ENCODE data around the gene RPS5. TPM values are rescaled to one million over a fixed set of nuclear protein-coding genes. Genes with fewer than 3 reads are reported as not detected.

Gene RPS5
- total and polyA plus RNA-seq, 9 of the 15 experiments (the other 6 are each of a cell fraction or from before 2014, with no cell fraction given): 1,228 to 3,570 (median 2,484) TPM

DNA sequence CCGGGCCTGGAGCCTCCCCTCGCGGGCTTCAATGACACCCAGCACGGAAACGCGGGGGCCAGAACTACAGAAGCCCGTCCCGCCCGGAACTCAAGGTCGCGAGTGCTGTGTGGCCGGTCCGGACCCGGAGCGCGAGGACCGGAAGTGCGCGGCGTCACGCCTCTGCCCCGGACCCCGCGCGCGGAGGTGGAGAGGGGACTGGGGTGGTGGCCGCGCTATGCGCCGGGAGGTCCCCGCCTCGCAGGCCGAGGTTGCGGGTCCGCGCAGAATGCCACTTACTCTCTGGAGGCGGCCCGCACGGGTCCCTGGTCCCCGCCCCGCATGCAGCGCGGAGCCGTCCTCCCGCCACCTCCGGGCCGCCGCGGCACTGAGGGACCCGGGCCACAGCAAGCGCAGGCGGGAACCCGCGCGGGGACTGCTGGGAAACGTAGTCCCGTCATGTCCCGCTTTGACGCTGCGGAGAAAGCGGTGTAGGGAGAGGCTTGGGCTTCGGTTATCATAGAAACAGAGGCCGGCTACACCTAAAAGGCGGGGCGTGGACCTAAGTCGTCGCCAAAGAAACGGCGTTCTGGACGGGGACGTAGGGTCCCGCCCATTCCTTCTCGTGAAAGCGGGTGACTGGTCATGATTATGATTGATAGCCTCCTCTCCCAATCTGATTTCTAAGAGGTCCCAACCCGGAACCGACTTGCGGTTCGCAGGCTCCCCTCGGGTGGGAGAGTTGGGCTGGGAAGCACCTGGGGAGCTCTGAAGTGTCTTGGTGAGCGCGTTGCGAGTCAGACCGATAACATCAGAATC, 6.2 kb upstream of the RPS5 start, which contains the start of gene ZNF837 (continued):
- TF ChIP-seq, protein P1, sequence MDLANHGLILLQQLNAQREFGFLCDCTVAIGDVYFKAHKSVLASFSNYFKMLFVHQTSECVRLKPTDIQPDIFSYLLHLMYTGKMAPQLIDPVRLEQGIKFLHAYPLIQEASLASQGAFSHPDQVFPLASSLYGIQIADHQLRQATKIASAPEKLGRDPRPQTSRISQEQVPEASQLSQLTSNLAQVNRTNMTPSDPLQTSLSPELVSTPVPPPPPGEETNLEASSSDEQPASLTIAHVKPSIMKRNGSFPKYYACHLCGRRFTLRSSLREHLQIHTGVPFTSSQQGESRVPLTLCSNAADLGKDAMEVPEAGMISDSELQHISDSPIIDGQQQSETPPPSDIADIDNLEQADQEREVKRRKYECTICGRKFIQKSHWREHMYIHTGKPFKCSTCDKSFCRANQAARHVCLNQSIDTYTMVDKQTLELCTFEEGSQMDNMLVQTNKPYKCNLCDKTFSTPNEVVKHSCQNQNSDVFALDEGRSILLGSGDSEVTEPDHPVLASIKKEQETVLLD (IDR thresholded peaks at IDR 0.05): 0 out of 2 replicates have a peak, but pooled peaks have one; percentile 43
- TF ChIP-seq ZNF699 (CRISPR knock-in tag; IDR thresholded peaks at IDR 0.05; ENCODE audit: insufficient replicate concordance): no peak
- peak; percentile 70 for TF ChIP-seq NEUROD1 (IDR thresholded peaks at IDR 0.05; ENCODE audit: borderline replicate concordance, low read depth, low read length, partially characterized antibody)
- TF ChIP-seq ZC3H8 (IDR thresholded peaks at IDR 0.05): no peak
- TF ChIP-seq, protein P2, sequence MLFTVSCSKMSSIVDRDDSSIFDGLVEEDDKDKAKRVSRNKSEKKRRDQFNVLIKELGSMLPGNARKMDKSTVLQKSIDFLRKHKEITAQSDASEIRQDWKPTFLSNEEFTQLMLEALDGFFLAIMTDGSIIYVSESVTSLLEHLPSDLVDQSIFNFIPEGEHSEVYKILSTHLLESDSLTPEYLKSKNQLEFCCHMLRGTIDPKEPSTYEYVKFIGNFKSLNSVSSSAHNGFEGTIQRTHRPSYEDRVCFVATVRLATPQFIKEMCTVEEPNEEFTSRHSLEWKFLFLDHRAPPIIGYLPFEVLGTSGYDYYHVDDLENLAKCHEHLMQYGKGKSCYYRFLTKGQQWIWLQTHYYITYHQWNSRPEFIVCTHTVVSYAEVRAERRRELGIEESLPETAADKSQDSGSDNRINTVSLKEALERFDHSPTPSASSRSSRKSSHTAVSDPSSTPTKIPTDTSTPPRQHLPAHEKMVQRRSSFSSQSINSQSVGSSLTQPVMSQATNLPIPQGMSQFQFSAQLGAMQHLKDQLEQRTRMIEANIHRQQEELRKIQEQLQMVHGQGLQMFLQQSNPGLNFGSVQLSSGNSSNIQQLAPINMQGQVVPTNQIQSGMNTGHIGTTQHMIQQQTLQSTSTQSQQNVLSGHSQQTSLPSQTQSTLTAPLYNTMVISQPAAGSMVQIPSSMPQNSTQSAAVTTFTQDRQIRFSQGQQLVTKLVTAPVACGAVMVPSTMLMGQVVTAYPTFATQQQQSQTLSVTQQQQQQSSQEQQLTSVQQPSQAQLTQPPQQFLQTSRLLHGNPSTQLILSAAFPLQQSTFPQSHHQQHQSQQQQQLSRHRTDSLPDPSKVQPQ (CRISPR knock-in tag; IDR thresholded peaks at IDR 0.05; ENCODE audit: borderline replicate concordance): no peak
- TF ChIP-seq, protein P3, sequence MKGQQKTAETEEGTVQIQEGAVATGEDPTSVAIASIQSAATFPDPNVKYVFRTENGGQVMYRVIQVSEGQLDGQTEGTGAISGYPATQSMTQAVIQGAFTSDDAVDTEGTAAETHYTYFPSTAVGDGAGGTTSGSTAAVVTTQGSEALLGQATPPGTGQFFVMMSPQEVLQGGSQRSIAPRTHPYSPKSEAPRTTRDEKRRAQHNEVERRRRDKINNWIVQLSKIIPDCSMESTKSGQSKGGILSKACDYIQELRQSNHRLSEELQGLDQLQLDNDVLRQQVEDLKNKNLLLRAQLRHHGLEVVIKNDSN (CRISPR knock-in tag; IDR thresholded peaks at IDR 0.05): no peak
- TF ChIP-seq ZNF133 (CRISPR knock-in tag; IDR thresholded peaks at IDR 0.05): no peak
- no peak for TF ChIP-seq ZNF12 (CRISPR knock-in tag; IDR thresholded peaks at IDR 0.05)
- TF ChIP-seq ILK (tag; IDR thresholded peaks at IDR 0.05; ENCODE audit: borderline replicate concordance, low read depth): no peak
- TF ChIP-seq ARNT (IDR thresholded peaks at IDR 0.05): no peak
- TF ChIP-seq NELFE (IDR thresholded peaks at IDR 0.05; ENCODE audit: insufficient read depth, insufficient read length): no peak
- no peak for TF ChIP-seq WHSC1 (IDR thresholded peaks at IDR 0.05; ENCODE audit: low read length)
- no peak for TF ChIP-seq PURB (CRISPR knock-in tag; IDR thresholded peaks at IDR 0.05; ENCODE audit: low read depth)
- TF ChIP-seq, protein P4, sequence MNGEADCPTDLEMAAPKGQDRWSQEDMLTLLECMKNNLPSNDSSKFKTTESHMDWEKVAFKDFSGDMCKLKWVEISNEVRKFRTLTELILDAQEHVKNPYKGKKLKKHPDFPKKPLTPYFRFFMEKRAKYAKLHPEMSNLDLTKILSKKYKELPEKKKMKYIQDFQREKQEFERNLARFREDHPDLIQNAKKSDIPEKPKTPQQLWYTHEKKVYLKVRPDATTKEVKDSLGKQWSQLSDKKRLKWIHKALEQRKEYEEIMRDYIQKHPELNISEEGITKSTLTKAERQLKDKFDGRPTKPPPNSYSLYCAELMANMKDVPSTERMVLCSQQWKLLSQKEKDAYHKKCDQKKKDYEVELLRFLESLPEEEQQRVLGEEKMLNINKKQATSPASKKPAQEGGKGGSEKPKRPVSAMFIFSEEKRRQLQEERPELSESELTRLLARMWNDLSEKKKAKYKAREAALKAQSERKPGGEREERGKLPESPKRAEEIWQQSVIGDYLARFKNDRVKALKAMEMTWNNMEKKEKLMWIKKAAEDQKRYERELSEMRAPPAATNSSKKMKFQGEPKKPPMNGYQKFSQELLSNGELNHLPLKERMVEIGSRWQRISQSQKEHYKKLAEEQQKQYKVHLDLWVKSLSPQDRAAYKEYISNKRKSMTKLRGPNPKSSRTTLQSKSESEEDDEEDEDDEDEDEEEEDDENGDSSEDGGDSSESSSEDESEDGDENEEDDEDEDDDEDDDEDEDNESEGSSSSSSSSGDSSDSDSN (IDR thresholded peaks at IDR 0.05; ENCODE audit: borderline replicate concordance in 1 of 2, low read depth in 2 of 2, low read length in 2 of 2): peak; percentile 87 to 90
- TF ChIP-seq ZNF551 (CRISPR knock-in tag; IDR thresholded peaks at IDR 0.05): no peak
- TF ChIP-seq SMARCC2 (IDR thresholded peaks at IDR 0.05; ENCODE audit: low read depth): no peak
- TF ChIP-seq ZNF224 (CRISPR knock-in tag; IDR thresholded peaks at IDR 0.05): no peak
- TF ChIP-seq E2F3 (CRISPR knock-in tag; IDR thresholded peaks at IDR 0.05): peak; percentile 94
- no peak for TF ChIP-seq STAT5B (CRISPR knock-in tag; IDR thresholded peaks at IDR 0.05)
- no peak for TF ChIP-seq HMG20B (CRISPR knock-in tag; IDR thresholded peaks at IDR 0.05)
- TF ChIP-seq ZNF589 (CRISPR knock-in tag; IDR thresholded peaks at IDR 0.05; ENCODE audit: low read depth): peak; percentile 25; the same call in 1 of the 2 replicates
- peak; percentile 93 for TF ChIP-seq L3MBTL2 (IDR thresholded peaks at IDR 0.05)
